Hepatocyte (in vitro differentiated cells): ENCODE results near the gene DYRK1A. TPM values are rescaled to one million over a fixed set of nuclear protein-coding genes. Genes with fewer than 3 reads are reported as not detected.

Source experiments
- DNase-seq: peaks from one replicate; pipeline ENCODE4 v3.0.0-alpha.2; 2016; ENCODE audit warnings: low spot score
- H2AFZ ChIP-seq: fragments of 200-600 bp; sonication (generic); 2 replicates; pipeline ENCODE4 v1.6.0; 2016; ENCODE audit warnings: antibody characterized with exemption, mild to moderate bottlenecking
- H3K27ac ChIP-seq: fragments of 200-600 bp; sonication (generic); 2 replicates; pipeline ENCODE4 v1.5.1; 2016; ENCODE audit warnings: mild to moderate bottlenecking
- H3K27me3 ChIP-seq: fragments of 200-600 bp; sonication (generic); 2 replicates; pipeline ENCODE4 v1.6.1; 2016
- H3K36me3 ChIP-seq: fragments of 200-600 bp; sonication (generic); replicated peaks from 2 replicates; pipeline ENCODE4 v1.5.1; 2016; ENCODE audit warnings: low read depth; ENCODE audit not compliant: insufficient read depth
- H3K4me1 ChIP-seq: fragments of 200-600 bp; sonication (generic); 2 replicates; pipeline ENCODE4 v1.5.1; 2016; ENCODE audit warnings: mild to moderate bottlenecking, moderate library complexity; ENCODE audit not compliant: insufficient read depth
- H3K4me2 ChIP-seq: fragments of 200-600 bp; sonication (generic); 2 replicates; pipeline ENCODE4 v1.6.0; 2016
- H3K4me3 ChIP-seq: fragments of 200-600 bp; sonication (generic); 2 replicates; pipeline ENCODE4 v1.5.1; 2016; ENCODE audit warnings: mild to moderate bottlenecking
- H3K79me2 ChIP-seq: fragments of 200-600 bp; sonication (generic); 2 replicates; pipeline ENCODE4 v1.6.0; 2017; ENCODE audit warnings: mild to moderate bottlenecking
- H3K9me2 ChIP-seq: fragments of 200-600 bp; sonication (generic); replicated peaks from 2 replicates; pipeline ENCODE4 v1.6.0; 2017; ENCODE audit warnings: mild to moderate bottlenecking; ENCODE audit not compliant: insufficient read depth
- H3K9me3 ChIP-seq: fragments of 200-600 bp; sonication (generic); 2 replicates; pipeline ENCODE4 v1.5.1; 2016; ENCODE audit warnings: low read depth, mild to moderate bottlenecking
- H4K20me1 ChIP-seq: fragments of 200-600 bp; sonication (generic); 2 replicates; pipeline ENCODE4 v1.6.0; 2016; ENCODE audit warnings: mild to moderate bottlenecking; ENCODE audit not compliant: insufficient read depth, poor library complexity, severe bottlenecking
- CTCF ChIP-seq: fragments of 200-600 bp; sonication (generic); IDR thresholded peaks from 2 replicates; pipeline ENCODE4 v1.5.1; 2016; ENCODE audit warnings: antibody characterized with exemption, mild to moderate bottlenecking; ENCODE audit not compliant: poor library complexity
- EZH2 ChIP-seq: fragments of 200-600 bp; sonication (generic); IDR thresholded peaks from 2 replicates; pipeline ENCODE4 v1.6.1; 2016; ENCODE audit warnings: antibody characterized with exemption, mild to moderate bottlenecking, borderline replicate concordance
- EZH2phosphoT487 ChIP-seq: fragments of 200-600 bp; sonication (generic); IDR thresholded peaks from one replicate; pipeline ENCODE4 v1.6.1; 2018; ENCODE audit warnings: antibody characterized with exemption, mild to moderate bottlenecking, low read depth, moderate library complexity; ENCODE audit not compliant: unreplicated experiment, severe bottlenecking
- WGBS: methylation state at CpG from one replicate; pipeline ENCODE4 v1.1.6; 2016; ENCODE audit warnings: low lambda C conversion rate; ENCODE audit errors: missing lambda C conversion rate; 5-methylcytosine and 5-hydroxymethylcytosine counted together
- polyA plus RNA-seq: library from polyadenylated mRNA; unstranded; fragments of >200 nt; fragmentation: Nextera tagmentation; extraction: Ambion mirVana; gene quantifications from 2 replicates; pipeline ENCODE4 v1.2.1, GENCODE V29; 2016
- total RNA-seq: library from RNA; depleted of rRNA; stranded (reverse); fragments of >200 nt; gene quantifications from 2 replicates; pipeline ENCODE4 v1.2.3, GENCODE V29; 2014

The DYRK1A gene
- total and polyA plus RNA-seq, 2 experiments from 2014 or later = 4.9 to 85.2 TPM

GRCh38 chr21:37331411-37331810 lies 35.2 kb upstream of the DYRK1A start:
- Histone ChIP-seq H3K4me3 (no peak overlapping the region), H3K9me3 (no peaks in the 10 kb centered on the region), H3K9me2 (no peaks in the 10 kb centered on the region), H3K27ac (no peak overlapping the region), H2AFZ (no peak overlapping the region), H3K4me1 (no peaks in the 10 kb centered on the region), H4K20me1 (no peaks in the 10 kb centered on the region), H3K79me2 (no peaks in the 10 kb centered on the region), H3K27me3 (no peaks in the 10 kb centered on the region), H3K4me2 (no peak overlapping the region), H3K36me3 (no peaks in the 10 kb centered on the region)
- WGBS = 90% methylated on average over 4 of the region's 4 CpGs
- no peak for DNase-seq
- TF ChIP-seq EZH2 (no peak), CTCF (no peak), EZH2phosphoT487 (no peak)

DNA sequence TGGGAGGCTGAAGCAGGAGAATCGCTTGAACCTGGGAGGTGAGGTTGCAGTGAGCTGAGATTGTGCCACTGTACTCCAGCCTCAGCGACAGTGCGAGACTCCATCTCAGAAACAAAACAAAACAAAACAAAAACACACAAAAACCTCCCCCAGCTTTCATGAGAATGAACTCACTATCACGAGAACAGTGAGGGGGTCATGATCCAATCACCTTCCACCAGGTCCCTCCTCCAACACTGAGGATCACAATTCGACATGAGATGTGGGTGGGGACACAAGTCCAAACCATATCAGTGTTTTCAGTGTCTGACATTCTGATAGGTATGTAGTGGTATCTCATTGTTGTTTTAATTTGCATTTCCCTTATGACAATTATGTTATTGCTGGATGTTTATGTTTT lies 31.5 kb upstream of the DYRK1A start:
- DNase-seq = no peak
- peaks cover 14% of the 10 kb centered on the region for H3K4me1 ChIP-seq
- 89% methylated on average over 5 of the region's 5 CpGs for WGBS
- H3K27ac ChIP-seq = no peak overlapping the region
- H4K20me1 ChIP-seq = no peaks in the 10 kb centered on the region
- TF ChIP-seq EZH2 = no peak
- no peak for TF ChIP-seq EZH2phosphoT487
- TF ChIP-seq CTCF = no peak
- no peak overlapping the region for H3K4me2 ChIP-seq
- H3K4me3 ChIP-seq = no peak overlapping the region
- H2AFZ ChIP-seq = no peak overlapping the region
- no peaks in the 10 kb centered on the region for H3K36me3 ChIP-seq
- no peaks in the 10 kb centered on the region for H3K27me3 ChIP-seq
- H3K9me2 ChIP-seq = no peaks in the 10 kb centered on the region
- no peaks in the 10 kb centered on the region for H3K79me2 ChIP-seq
- no peaks in the 10 kb centered on the region for H3K9me3 ChIP-seq

- Histone ChIP-seq H2AFZ (no peak overlapping the region), H3K27me3 (no peaks in the 10 kb centered on the region), H3K9me3 (no peaks in the 10 kb centered on the region), H3K4me2 (no peak overlapping the region), H3K27ac (no peak overlapping the region), H4K20me1 (no peaks in the 10 kb centered on the region), H3K79me2 (no peaks in the 10 kb centered on the region), H3K4me1 (peaks cover 15% of the 10 kb centered on the region), H3K9me2 (no peaks in the 10 kb centered on the region), H3K36me3 (no peaks in the 10 kb centered on the region), H3K4me3 (no peak overlapping the region)
- no peak for DNase-seq
- TF ChIP-seq EZH2 = no peak
- no peak for TF ChIP-seq EZH2phosphoT487
- TF ChIP-seq CTCF = no peak
- 98% methylated on average over 4 of the region's 4 CpGs for WGBS
These were observed 29.4 kb upstream of the DYRK1A start for GRCh38 chr21:37337179-37337578.

- Histone ChIP-seq H3K79me2 (no peaks in the 10 kb centered on the region), H3K9me3 (no peaks in the 10 kb centered on the region), H3K4me3 (no peak overlapping the region), H4K20me1 (no peaks in the 10 kb centered on the region), H3K4me2 (no peak overlapping the region), H2AFZ (no peak overlapping the region), H3K9me2 (no peaks in the 10 kb centered on the region), H3K27me3 (no peaks in the 10 kb centered on the region), H3K36me3 (no peaks in the 10 kb centered on the region), H3K4me1 (peaks cover 15% of the 10 kb centered on the region), H3K27ac (peak overlapping the region; percentile 83)
- WGBS = 84% methylated on average over 2 of the region's 2 CpGs
- no peak for DNase-seq
- TF ChIP-seq EZH2 (no peak), CTCF (no peak), EZH2phosphoT487 (no peak)
These were observed 28.7 kb upstream of the DYRK1A start for GRCh38 chr21:37337831-37338230.
